Transverse colon (tissue), 4 donors: ENCODE data around the gene NEK10. TPM values are rescaled to one million over a fixed set of nuclear protein-coding genes. Genes with fewer than 3 reads are reported as not detected.

Experiments used
- DNase-seq: peaks from one replicate; pipeline ENCODE4 v3.0.0-alpha.2; 2019
- H3K27ac ChIP-seq, 4 donors: fragments of 200-600 bp; sonication (generic); 2 replicates each; pipeline ENCODE4 v1.5.1; 2016 to 2018; ENCODE audit warnings: inconsistent platforms in 4 of 4
- H3K27me3 ChIP-seq: fragments of 200-600 bp; sonication (generic); 2 replicates; pipeline ENCODE4 v1.5.1; 2017; ENCODE audit warnings: inconsistent platforms
- H3K36me3 ChIP-seq, 4 donors: fragments of 200-600 bp; sonication (generic); 2 replicates each; pipeline ENCODE4 v1.5.1; 2017 to 2019; ENCODE audit warnings: inconsistent platforms in 4 of 4
- H3K4me1 ChIP-seq, 4 donors: fragments of 200-600 bp; sonication (generic); 2 replicates each; pipeline ENCODE4 v1.5.1; 2017 to 2020; ENCODE audit warnings: inconsistent platforms in 4 of 4
- H3K4me3 ChIP-seq, 4 donors: fragments of 200-600 bp; sonication (generic); 1 replicate in 1 of 4; 2 replicates in 3 of 4; pipeline versions ENCODE4 v1.5.1 to v1.6.1; 2017 to 2019; ENCODE audit warnings: inconsistent platforms in 4 of 4
- H3K9me3 ChIP-seq, 2 donors: fragments of 200-600 bp; sonication (generic); 2 replicates each; pipeline ENCODE4 v1.5.1; 2017 to 2019; ENCODE audit warnings: inconsistent platforms in 2 of 2
- CTCF ChIP-seq, 5 experiments: fragments of 200-600 bp in 3 of 5; fragments of 450-650 bp in 2 of 5; sonication (generic) in 3 of 5; IDR thresholded peaks; 1 replicate in 2 of 5; 2 replicates in 3 of 5; pipeline ENCODE4 v1.5.1; 2016 to 2017; ENCODE audit warnings: antibody characterized with exemption in 5 of 5, inconsistent platforms in 3 of 5, mild to moderate bottlenecking in 2 of 5, moderate library complexity in 1 of 5
- EP300 ChIP-seq: sonication (generic); formaldehyde crosslinking; IDR thresholded peaks from one replicate; pipeline ENCODE4 v1.6.1; 2017; ENCODE audit warnings: antibody characterized with exemption, low read depth
- POLR2A ChIP-seq: fragments of 450-650 bp; IDR thresholded peaks from one replicate; pipeline ENCODE4 v1.6.1; 2016; ENCODE audit warnings: antibody characterized with exemption, mild to moderate bottlenecking, moderate library complexity
- POLR2AphosphoS5 ChIP-seq, 3 donors: sonication (generic); formaldehyde crosslinking; IDR thresholded peaks; one replicate each; pipeline ENCODE4 v1.6.1; 2016; ENCODE audit warnings: antibody characterized with exemption in 3 of 3
- WGBS, 2 donors: methylation state at CpG; one replicate each; pipeline ENCODE4 v1.1.5; 2018; ENCODE audit warnings: low coverage in 1 of 2; 5-methylcytosine and 5-hydroxymethylcytosine counted together
- in situ Hi-C, 4 donors: fragments of 200-750 bp; cut with MboI; loops; one replicate each; pipeline versions ENCODE4 v1.15.0 to v1.15.1; 2017; ENCODE audit warnings: low sequenced_read_pairs in 3 of 4, low pct_ligation_motif_present in 1 of 4, low pct_unique_long_range_greater_than_20kb in 1 of 4
- intact Hi-C: fragments of 100-400 bp; cut with DNase I; formaldehyde crosslinking; loops from one replicate; pipeline ENCODE4 v1.15.1; 2023; ENCODE audit warnings: low total_unique reads
- total RNA-seq, 4 donors: library from RNA; depleted of rRNA; stranded (reverse); fragments of >200 nt; gene quantifications; one replicate each; pipeline ENCODE4 v1.1.0, GENCODE V29; 2016

Gene NEK10
- total RNA-seq, 4 donors from 2014 or later = 1.1 to 3.2 (median 1.7) TPM

- 66 to 83% methylated on average over 2 to 5 of the region's 5 CpGs for WGBS, 2 donors
- TF ChIP-seq CTCF (IDR thresholded peaks at IDR 0.05) (no peak), EP300 (no peak), POLR2AphosphoS5 (IDR thresholded peaks at IDR 0.05) (no peak), POLR2A (no peak)
- Histone ChIP-seq H3K4me1 (peaks cover 0 to 3% (median 0%) of the 10 kb centered on the region in 4 donors), H3K27me3 (no peaks in the 10 kb centered on the region), H3K4me3 (no peak overlapping the region), H3K36me3 (no peaks in the 10 kb centered on the region), H3K27ac (no peak overlapping the region), H3K9me3 (no peaks in the 10 kb centered on the region)
- in situ Hi-C loops (no loop called here), intact Hi-C loops (no loop called here)
- no peak for DNase-seq
Observed at GRCh38 chr3:27079427-27080257, 289.5 kb downstream of the NEK10 start.

- intact Hi-C loops (no loop called here), in situ Hi-C loops (no loop called here)
- Histone ChIP-seq H3K4me1 (peaks cover 0 to 5% (median 4%) of the 10 kb centered on the region in 4 donors), H3K27me3 (no peaks in the 10 kb centered on the region), H3K27ac (no peak overlapping the region), H3K4me3 (no peak overlapping the region), H3K9me3 (no peaks in the 10 kb centered on the region), H3K36me3 (no peaks in the 10 kb centered on the region)
- WGBS, 2 donors = 57 to 68% methylated on average over 3 to 5 of the region's 5 CpGs
- no peak for DNase-seq
- TF ChIP-seq POLR2AphosphoS5 (IDR thresholded peaks at IDR 0.05) = no peak
- TF ChIP-seq POLR2A = no peak
- no peak for TF ChIP-seq EP300
- no peak for TF ChIP-seq CTCF (IDR thresholded peaks at IDR 0.05)
Observed at GRCh38 chr3:27078246-27078913, 290.8 kb downstream of the NEK10 start.

GRCh38 chr3:27076815-27077630 is 292.2 kb downstream of the NEK10 start:
- intact Hi-C loops = no loop called here
- TF ChIP-seq POLR2AphosphoS5 (IDR thresholded peaks at IDR 0.05) = no peak
- no peak for TF ChIP-seq EP300
- TF ChIP-seq POLR2A = no peak
- no peak for TF ChIP-seq CTCF (IDR thresholded peaks at IDR 0.05)
- 57 to 82% methylated on average over 5 to 6 of the region's 6 CpGs for WGBS, 2 donors
- no peak for DNase-seq
- in situ Hi-C loops = no loop called here
- Histone ChIP-seq H3K27me3 (no peaks in the 10 kb centered on the region), H3K27ac (no peak overlapping the region), H3K9me3 (no peaks in the 10 kb centered on the region), H3K4me3 (no peak overlapping the region), H3K36me3 (no peaks in the 10 kb centered on the region), H3K4me1 (peaks cover 0 to 15% (median 5%) of the 10 kb centered on the region in 4 donors)

DNA sequence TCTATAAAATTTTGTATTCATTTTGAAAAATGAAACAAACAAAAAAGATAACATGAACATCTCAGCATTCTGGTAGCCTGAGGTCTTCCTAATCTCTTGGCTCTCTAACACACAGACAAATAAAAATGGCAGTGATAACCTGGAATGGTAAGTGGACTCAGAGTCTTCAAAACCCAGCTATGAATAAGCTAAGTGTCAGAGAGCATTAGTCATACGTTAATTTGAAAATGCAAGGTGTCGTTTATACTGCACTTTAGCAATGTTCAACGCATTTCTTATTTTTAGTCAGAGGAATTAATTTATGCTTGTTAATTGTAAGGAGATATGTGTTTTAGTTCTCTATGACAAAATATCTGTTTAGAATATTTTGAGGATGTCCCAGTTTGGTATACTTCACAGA is 294.3 kb downstream of the NEK10 start:
- 89 to 96% methylated on average over 3 of the region's 3 CpGs for WGBS, 2 donors
- H3K27me3 ChIP-seq = no peaks in the 10 kb centered on the region
- H3K27ac ChIP-seq = no peak overlapping the region
- TF ChIP-seq CTCF (IDR thresholded peaks at IDR 0.05) (no peak), EP300 (no peak), POLR2A (no peak), POLR2AphosphoS5 (IDR thresholded peaks at IDR 0.05) (no peak)
- in situ Hi-C loops = no loop called here
- no peak for DNase-seq
- no peak overlapping the region for H3K4me3 ChIP-seq
- intact Hi-C loops = no loop called here
- H3K4me1 ChIP-seq = peaks cover 0 to 15% (median 5%) of the 10 kb centered on the region in 4 donors
- H3K36me3 ChIP-seq = no peaks in the 10 kb centered on the region
- H3K9me3 ChIP-seq = no peaks in the 10 kb centered on the region
